ENCODE measurements around the gene ATF6. TPM values are rescaled to one million over a fixed set of nuclear protein-coding genes. Genes with fewer than 3 reads are reported as not detected.

The ATF6 gene
- total RNA-seq, 2 donors from 2014 or later, result 17.5 to 24.9 TPM

DNA sequence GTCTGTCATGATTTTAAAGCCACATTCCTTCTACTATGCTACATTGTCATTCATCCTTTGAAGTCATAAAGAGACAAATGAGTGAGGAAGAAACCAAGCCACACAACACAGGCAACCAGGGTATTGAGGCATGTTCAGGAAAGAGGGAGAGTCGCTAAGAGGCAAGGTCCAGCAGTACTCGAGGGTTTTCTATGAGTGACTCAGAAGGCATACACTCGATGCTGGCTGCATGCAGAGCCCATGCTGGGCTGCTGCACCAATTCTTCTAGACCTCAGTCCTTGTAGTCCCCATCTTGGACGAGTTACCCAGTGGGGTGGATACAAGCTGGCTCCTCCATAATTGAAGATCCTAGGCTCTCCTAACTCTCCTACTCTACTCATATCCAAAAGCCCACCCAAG, 199.9 kb downstream of the ATF6 start:
- Mint-ChIP-seq H3K4me1 (peaks cover 13% of the 10 kb centered on the region), H3K4me3 (no peak overlapping the region), H3K27me3 (no peaks in the 10 kb centered on the region), H3K36me3 (ENCODE audit: low read depth) (peaks cover 30% of the 10 kb centered on the region), H3K27ac (no peak overlapping the region), H3K9me3 (no peaks in the 10 kb centered on the region)
- ATAC-seq (replicated peaks), result no peak

DNA sequence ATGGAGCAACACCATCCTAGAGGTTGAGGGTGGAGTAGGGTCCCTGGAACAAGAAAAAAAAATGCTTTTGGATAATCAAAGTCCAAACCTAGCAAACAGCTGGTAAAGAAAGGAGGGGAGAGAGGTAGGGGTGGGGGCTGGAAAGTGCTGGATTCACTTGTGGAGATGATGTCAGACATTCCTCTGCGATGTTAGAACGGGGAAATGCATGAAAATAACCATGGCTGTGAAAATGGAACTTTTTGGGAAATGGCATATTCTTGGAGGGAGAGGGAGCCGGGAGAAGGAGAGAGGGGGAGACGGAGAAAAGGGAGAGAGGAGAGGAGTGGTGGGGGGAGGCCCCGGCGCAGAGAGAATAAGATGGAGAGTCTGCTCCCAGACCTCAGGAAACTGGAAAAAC, 203.9 kb downstream of the ATF6 start:
- H3K4me1 Mint-ChIP-seq, result no peaks in the 10 kb centered on the region
- peaks cover 14% of the 10 kb centered on the region for H3K36me3 Mint-ChIP-seq (ENCODE audit: low read depth)
- H3K4me3 Mint-ChIP-seq, result no peak overlapping the region
- no peak overlapping the region for H3K27ac Mint-ChIP-seq
- no peaks in the 10 kb centered on the region for H3K9me3 Mint-ChIP-seq
- H3K27me3 Mint-ChIP-seq, result no peaks in the 10 kb centered on the region
- ATAC-seq (replicated peaks), result no peak

DNA sequence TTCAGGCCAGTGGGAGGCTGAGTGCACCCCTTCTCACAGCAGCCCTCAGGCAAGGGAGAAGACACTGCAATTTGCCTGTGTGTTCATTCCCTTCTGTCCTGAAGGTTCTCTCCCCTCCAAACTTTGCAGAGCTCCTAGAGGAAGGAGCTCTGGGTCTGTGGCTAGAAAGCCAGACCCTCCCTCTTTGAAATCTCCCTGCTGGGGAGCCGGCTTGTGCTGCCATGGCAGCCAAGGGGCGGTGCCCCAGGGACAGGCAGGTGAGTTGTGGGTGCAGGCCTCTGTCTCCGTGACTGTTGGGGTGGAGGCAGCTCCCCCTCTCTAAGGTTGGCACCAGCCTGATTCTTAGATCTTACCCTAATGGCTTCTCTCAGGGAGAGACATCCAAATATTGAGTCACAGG, 204.5 kb downstream of the ATF6 start:
- Mint-ChIP-seq H3K27me3 (no peaks in the 10 kb centered on the region), H3K9me3 (no peaks in the 10 kb centered on the region), H3K36me3 (ENCODE audit: low read depth) (peaks cover 13% of the 10 kb centered on the region), H3K4me1 (no peaks in the 10 kb centered on the region), H3K4me3 (no peak overlapping the region), H3K27ac (no peak overlapping the region)
- no peak for ATAC-seq (replicated peaks)

DNA sequence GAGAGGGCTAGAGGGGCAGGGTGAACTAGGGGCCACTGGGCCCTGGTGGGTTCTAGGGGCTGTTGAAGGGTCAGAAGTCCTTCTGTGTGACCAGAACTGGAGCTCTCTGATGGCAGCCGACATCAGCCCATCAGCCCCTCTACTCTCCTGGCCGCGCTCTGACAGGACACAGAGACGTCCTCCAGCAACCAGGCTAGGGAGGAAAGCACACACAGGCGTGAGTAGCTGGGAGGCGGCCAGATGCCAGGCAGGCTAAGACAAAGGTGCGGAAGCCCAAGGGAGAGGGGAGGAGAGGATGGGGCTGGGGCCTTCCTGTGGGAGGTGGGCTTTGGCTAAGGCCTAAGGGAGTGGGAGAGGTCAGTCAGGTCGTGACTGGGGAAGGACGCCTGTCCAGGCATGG, 206.7 kb downstream of the ATF6 start:
- H3K4me1 Mint-ChIP-seq, result no peaks in the 10 kb centered on the region
- peaks cover under 1% of the 10 kb centered on the region for H3K36me3 Mint-ChIP-seq (ENCODE audit: low read depth)
- H3K27me3 Mint-ChIP-seq, result no peaks in the 10 kb centered on the region
- H3K9me3 Mint-ChIP-seq, result no peaks in the 10 kb centered on the region
- no peak overlapping the region for H3K4me3 Mint-ChIP-seq
- no peak for ATAC-seq (replicated peaks)
- H3K27ac Mint-ChIP-seq, result no peak overlapping the region

DNA sequence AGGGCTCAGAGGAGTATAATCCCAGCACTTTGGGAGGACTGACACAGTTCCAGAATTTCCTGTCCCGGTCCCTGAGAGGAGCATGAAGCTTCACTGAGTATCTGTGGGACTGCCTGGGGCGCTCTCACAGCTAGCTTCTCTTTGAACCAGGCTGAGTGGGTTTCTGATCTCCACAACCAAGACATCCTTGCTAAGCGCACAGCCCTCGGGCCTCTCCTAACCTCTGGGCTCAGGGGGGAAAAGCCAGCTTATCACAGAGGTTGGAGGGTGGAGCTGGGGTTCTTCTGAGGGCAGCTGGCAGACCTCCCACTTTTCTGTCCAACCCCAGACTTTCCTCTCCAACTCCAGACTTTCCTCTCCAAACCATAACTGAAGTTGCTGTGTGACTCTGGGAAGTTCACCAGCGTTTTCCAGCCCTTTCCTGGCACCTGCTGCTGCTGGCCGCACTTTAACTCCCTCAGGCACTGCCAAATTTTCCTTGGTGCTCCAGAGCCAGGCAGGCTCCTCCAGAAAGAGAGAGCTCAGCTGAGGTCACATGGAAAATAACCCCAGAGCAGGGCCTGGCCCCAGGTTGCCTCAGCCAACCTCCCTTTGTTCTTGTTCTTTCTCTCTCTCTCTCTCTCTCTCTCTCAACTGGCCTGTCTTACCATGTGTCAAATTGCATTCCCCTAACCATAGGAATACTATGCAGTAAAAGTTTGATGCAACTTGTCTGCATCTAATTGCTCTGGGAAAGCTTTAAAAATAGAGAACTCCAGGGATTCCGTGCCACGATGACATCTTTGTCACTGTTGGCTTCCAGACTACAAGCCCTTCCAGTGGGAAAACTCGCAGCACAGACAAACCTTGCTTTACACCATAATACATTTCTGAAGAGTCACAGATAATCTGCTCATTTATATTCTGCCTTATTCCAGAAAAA, 208.1 kb downstream of the ATF6 start:
- Mint-ChIP-seq H3K4me1 (no peaks in the 10 kb centered on the region), H3K36me3 (ENCODE audit: low read depth) (no peaks in the 10 kb centered on the region), H3K9me3 (no peaks in the 10 kb centered on the region), H3K27ac (no peak overlapping the region), H3K27me3 (no peaks in the 10 kb centered on the region), H3K4me3 (no peak overlapping the region)
- ATAC-seq (replicated peaks), result no peak

DNA sequence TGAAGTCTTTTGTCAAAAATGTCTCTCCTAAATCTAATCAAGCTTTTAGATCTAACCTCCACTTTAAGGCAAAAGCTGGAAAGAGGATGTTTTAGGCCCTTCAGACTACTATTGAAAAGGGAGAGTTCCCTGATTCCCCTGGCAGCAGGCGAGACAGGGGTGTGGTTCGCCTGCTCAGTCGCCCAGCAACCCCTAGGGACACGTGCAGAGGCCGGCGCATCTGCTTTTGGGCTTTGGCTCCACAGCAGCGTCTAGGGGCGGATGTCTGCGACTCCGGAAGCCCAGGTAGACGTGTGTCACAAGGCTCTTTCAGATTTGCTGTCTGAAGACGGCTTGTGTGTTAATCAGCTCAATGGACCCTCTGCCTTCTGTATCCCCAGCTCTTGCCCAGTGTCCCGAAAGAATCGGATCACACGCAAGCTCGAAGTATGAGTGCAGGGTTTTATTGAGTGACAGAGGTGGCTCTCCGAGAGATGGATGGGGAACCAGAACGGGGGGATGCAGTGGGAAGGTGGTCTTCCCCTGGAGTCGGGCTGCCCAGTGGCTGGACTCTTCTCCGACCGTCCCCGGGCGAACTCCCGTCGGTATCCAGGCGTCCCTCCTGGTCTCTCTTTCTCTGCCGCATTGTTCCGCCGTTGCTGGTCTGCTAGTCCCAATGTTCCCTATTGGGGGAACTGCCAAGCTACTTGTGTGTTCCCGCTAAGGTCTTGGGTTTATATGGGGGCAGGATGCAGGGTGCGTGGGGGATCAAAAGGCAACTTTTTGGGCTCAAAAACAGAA, 212.1 kb downstream of the ATF6 start:
- Mint-ChIP-seq H3K9me3 (no peaks in the 10 kb centered on the region), H3K27me3 (no peaks in the 10 kb centered on the region), H3K27ac (no peak overlapping the region), H3K4me3 (no peak overlapping the region), H3K36me3 (ENCODE audit: low read depth) (no peaks in the 10 kb centered on the region), H3K4me1 (no peaks in the 10 kb centered on the region)
- no peak for ATAC-seq (replicated peaks)

DNA sequence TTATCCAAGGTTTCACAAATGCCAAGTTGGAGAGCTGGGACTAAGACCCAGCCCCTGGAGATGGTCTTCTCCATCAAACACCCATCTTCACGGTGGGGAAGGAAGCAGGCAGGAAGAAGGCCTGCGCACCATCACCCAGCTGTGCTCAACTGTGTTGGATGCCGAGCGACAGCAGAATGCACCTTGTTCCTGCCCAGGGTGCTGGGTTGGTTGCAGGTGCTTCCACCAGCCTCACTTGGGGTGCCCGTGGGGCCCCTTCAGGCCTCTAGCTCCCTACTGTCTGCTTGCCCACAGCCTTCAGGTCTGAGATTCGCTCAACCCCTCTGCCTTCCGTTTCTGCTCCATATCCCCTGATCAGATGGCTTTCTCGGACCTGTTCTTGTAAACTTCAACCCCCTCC, 215.0 kb downstream of the ATF6 start:
- H3K27me3 Mint-ChIP-seq, result peaks cover 4% of the 10 kb centered on the region
- ATAC-seq (replicated peaks), result no peak
- H3K27ac Mint-ChIP-seq, result no peak overlapping the region
- no peaks in the 10 kb centered on the region for H3K4me1 Mint-ChIP-seq
- H3K36me3 Mint-ChIP-seq (ENCODE audit: low read depth), result no peaks in the 10 kb centered on the region
- no peak overlapping the region for H3K4me3 Mint-ChIP-seq
- no peaks in the 10 kb centered on the region for H3K9me3 Mint-ChIP-seq

DNA sequence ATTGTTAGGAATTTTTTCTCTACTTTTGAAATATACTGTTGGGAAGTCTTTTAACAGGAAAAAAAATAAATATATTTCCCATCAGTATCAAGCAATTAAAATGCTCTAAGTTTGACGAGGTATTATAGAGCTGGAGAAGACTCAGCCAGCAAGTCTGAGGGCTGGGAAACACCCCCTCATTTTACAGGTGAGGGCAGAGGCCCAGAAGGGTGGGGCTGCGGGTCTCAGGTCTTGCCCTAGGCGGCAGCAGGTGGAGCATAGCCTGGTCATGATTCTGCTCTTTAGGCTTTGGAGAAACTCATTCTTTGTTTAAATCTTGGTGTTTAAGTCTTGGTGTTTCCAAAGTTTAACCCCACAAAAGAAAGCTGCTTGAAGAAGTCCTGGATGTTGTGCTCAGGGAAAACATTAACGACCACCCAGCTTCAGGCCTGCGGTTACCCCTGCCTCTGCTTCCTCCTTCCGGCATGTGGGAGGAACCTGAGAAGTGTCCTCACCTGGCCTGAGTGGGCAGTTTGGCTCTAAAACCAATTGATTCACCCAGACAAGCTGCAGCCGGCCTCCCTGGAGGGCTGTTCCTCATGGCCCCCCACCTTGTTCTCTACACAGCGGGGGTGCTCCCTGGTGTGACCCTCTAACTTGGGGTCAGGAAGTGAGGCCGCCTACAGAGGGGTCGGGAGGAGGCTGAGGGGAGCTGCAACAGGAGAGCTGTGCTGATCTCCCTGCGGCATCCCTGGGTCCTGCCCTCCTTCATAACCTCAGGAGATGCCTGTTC, 215.8 kb downstream of the ATF6 start:
- Mint-ChIP-seq H3K4me3 (no peak overlapping the region), H3K27ac (no peak overlapping the region), H3K4me1 (no peaks in the 10 kb centered on the region), H3K36me3 (ENCODE audit: low read depth) (no peaks in the 10 kb centered on the region), H3K27me3 (peaks cover 4% of the 10 kb centered on the region), H3K9me3 (no peaks in the 10 kb centered on the region)
- no peak for ATAC-seq (replicated peaks)

DNA sequence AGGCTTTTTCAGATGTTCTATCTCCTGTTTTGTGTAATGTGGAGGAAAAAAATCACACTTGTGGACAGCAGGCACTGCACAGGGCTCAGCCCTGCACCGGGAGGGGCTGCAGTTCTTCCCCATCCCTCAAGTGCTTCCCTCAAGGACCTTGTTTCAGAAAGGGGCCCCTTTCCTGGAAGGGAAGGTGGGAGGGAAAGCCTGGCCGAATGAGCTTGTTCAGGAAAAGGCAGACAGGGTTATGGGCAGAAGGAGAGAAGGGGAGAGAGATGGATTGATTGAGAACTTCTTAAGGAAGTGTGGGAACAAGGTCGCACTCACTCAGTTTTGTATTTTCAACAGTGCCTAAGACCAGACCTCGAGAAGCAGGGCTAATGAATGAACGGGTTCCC, 216.4 kb downstream of the ATF6 start:
- no peak for ATAC-seq (replicated peaks)
- peaks cover 5% of the 10 kb centered on the region for H3K9me3 Mint-ChIP-seq
- H3K36me3 Mint-ChIP-seq (ENCODE audit: low read depth), result no peaks in the 10 kb centered on the region

DNA sequence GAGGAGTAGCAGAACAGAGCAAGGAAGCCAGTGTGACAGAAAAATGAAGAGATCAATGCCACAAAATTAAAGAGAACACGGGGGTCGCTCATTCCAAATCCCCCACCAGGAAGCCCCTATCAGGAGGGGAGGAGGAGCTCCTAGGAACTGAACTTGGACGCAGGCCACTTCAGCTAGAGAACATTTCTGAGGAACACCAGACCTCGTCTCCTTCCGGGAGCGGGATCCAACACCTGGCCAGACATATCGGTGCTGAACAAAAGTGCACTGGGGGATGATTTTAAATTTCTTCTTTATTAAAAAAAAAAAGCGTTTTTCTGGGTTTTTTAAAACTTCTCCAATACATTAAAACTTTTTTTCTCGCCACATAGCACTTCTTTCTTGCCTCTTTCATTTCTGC, 216.8 kb downstream of the ATF6 start:
- Mint-ChIP-seq H3K27me3 (peaks cover 4% of the 10 kb centered on the region), H3K27ac (no peak overlapping the region), H3K36me3 (ENCODE audit: low read depth) (no peaks in the 10 kb centered on the region), H3K4me3 (no peak overlapping the region), H3K9me3 (peaks cover 5% of the 10 kb centered on the region), H3K4me1 (no peaks in the 10 kb centered on the region)
- no peak for ATAC-seq (replicated peaks)

More for the DNA sequence above, 216.4 kb downstream of the ATF6 start:
- Mint-ChIP-seq H3K27me3 (peaks cover 4% of the 10 kb centered on the region), H3K4me1 (no peaks in the 10 kb centered on the region), H3K27ac (no peak overlapping the region), H3K4me3 (no peak overlapping the region)

DNA sequence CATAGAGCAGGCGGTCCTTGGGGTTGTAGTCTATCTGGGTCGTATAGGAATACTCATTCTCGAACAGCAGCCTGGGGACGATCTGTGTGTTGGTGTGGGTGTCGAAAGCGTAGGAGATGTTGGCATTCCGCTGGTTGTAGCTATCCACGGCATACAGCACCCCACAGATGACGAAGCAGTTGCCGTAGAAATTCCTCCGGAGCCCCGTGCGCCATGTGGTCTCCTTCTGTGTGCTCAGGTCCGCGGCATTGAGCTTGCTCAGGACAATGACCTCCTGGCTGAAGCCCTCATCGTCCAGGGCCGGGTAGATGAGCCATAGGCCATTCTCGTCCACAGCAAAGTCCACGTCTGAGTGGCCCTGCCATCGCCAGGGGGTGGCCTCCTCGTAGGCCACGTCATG, 217.6 kb downstream of the ATF6 start:
- peaks cover 5% of the 10 kb centered on the region for H3K9me3 Mint-ChIP-seq
- H3K27me3 Mint-ChIP-seq, result peaks cover 4% of the 10 kb centered on the region
- H3K4me3 Mint-ChIP-seq, result no peak overlapping the region
- no peak for ATAC-seq (replicated peaks)
- H3K4me1 Mint-ChIP-seq, result no peaks in the 10 kb centered on the region
- H3K36me3 Mint-ChIP-seq (ENCODE audit: low read depth), result no peaks in the 10 kb centered on the region
- H3K27ac Mint-ChIP-seq, result no peak overlapping the region

DNA sequence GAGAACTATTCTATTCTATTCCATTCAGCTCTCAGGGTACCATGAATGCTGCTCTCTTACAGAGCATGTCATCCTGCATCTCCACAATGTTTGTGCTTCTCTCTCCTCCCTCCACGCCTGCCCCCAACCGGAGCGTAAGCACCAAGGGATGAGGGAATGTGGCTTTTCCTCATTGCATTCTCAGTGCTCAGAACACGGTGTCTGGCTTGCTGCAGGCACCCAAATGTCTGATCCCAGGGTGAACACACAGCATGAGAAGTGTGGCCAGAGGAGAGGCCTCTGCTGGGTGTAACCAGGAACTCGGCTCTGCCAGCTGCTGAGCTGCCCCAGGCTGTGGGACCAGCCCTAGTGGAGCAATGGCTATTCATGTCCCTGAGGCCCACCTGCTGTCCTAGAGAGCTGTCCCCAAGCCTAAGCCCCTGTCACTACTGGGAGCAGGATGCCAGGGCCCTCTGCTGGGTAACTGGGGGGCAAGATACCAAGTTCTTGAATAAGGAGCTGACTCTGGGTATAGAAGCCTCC, 219.2 kb downstream of the ATF6 start:
- Mint-ChIP-seq H3K9me3 (peaks cover 5% of the 10 kb centered on the region), H3K4me3 (no peak overlapping the region), H3K27ac (no peak overlapping the region), H3K36me3 (ENCODE audit: low read depth) (no peaks in the 10 kb centered on the region), H3K4me1 (no peaks in the 10 kb centered on the region), H3K27me3 (peaks cover 10% of the 10 kb centered on the region)
- ATAC-seq (replicated peaks), result no peak

DNA sequence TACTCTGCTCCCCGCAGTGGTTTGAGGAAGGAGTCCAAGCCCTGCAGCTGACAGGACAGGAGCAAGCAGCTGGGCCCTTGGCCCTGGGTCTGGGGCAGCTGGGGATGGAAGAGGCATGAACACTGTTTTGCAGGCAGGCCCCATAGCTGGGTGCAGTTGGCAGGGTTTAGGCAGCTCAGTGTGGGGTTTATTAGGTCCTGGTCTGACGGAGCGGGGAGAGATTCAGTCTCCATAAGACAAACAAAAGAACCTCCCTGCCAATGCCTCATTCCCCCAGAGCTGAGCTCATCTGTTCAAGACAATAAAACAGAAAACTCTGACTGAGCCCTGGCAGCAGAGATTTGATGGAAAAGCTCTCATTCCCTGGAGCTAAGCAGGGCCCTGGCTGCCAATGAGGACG, 220.2 kb downstream of the ATF6 start:
- Mint-ChIP-seq H3K27me3 (peaks cover 10% of the 10 kb centered on the region), H3K27ac (no peak overlapping the region), H3K4me3 (no peak overlapping the region), H3K36me3 (ENCODE audit: low read depth) (no peaks in the 10 kb centered on the region), H3K9me3 (peaks cover 5% of the 10 kb centered on the region), H3K4me1 (no peaks in the 10 kb centered on the region)
- no peak for ATAC-seq (replicated peaks)

DNA sequence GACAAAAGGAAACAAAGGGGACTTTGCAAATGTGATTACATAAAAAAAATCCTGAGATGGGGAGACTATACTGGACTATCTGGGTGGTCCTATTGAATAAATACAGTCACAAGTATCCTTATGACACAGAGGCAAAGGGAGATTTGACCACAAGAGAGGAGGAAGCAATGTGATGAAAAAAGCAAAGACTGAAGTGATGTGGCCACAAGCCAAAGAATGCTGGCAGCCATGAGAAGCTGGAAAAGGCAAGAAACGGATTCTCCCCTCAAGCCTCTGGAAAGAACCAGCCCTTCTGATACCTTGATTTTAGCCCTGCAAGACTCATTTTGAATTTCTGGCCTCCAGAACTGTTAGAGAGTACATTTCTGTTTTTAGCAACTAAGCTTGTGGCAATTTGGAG, 221.2 kb downstream of the ATF6 start:
- H3K36me3 Mint-ChIP-seq (ENCODE audit: low read depth), result no peaks in the 10 kb centered on the region
- H3K4me3 Mint-ChIP-seq, result no peak overlapping the region
- no peak overlapping the region for H3K27ac Mint-ChIP-seq
- H3K27me3 Mint-ChIP-seq, result peaks cover 10% of the 10 kb centered on the region
- peaks cover 5% of the 10 kb centered on the region for H3K9me3 Mint-ChIP-seq
- H3K4me1 Mint-ChIP-seq, result no peaks in the 10 kb centered on the region
- ATAC-seq (replicated peaks), result no peak

Data from activated T-helper 17 cell treated with anti-CD3 and anti-CD28 coated beads, Interleukin-2, amount 50 U/mL, for 72 hours (primary cell).